ENCODE results near the gene FCRL4. TPM values are rescaled to one million over a fixed set of nuclear protein-coding genes. Genes with fewer than 3 reads are reported as not detected.
"Not testable (repeated sequence)": the region's sequence is repeated elsewhere in the genome, so short reads cannot be mapped to it uniquely, and the experiment has no call there.

The FCRL4 gene
- total RNA-seq, 1 experiment from 2014 or later, result not detected

GRCh38 chr1:157551694-157552693, 45.9 kb downstream of the FCRL4 start, which contains the start of gene FCRL5:
Gene FCRL5, minus strand, starts transcription at chr1:157552515. Its CDS starts 153 bp downstream, at chr1:157552362.
- DNase-seq (ENCODE audit: low read depth), result no peak

GRCh38 chr1:157548081-157548480, 49.8 kb downstream of the FCRL4 start:
- DNase-seq (ENCODE audit: low read depth), result not testable (repeated sequence)

DNA sequence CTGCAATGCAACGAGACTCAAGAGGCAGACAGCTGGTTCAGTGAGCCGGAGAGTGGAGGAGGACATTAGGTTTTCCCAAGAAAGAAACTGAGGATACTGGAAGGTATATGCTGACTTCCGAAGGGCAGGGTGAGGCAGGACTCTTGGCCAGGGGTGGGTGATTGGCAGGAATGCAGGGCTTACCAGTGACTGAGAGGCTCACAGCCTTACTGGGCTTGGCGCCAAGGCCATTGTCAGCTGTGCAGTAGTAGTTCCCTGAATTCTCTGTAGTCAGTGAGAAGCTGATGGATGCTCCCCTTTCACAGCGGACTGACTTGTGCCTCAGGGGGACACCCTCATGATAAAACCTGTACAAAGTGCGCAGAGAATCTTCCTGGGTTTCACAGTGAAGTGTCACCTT, 55.2 kb downstream of the FCRL4 start:
- DNase-seq (ENCODE audit: low read depth), result no peak

GRCh38 chr1:157540852-157541251, 57.0 kb downstream of the FCRL4 start:
- DNase-seq (ENCODE audit: low read depth), result no peak

DNA sequence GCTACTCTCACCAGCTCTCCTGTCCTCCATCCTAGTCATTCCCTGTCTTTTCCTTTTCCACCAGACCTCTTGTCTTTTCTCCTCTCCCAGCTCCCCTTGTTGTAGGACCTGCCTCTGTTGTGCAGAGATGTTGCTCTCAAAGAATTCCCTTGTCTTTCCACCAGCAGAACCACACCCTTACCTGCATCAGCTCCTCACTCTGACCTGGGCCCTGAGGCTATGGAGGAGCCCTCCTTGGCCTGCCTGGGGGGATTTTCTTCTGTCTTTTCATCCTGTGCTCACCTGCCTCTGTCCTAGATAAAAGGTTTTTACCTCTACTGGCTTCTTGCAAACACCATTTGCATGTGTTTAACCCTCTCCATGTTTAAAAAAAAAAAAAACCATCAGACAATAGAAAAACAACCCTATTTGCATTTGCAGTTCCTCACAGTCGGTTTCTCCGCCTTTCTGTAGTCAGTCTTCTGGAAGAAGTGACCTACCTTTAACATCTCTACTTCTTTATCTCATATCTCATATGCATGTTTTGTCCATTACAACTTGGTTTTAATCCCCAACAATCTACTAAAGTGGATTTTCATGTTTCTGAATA, 57.6 kb downstream of the FCRL4 start:
- no peak for DNase-seq (ENCODE audit: low read depth)

DNA sequence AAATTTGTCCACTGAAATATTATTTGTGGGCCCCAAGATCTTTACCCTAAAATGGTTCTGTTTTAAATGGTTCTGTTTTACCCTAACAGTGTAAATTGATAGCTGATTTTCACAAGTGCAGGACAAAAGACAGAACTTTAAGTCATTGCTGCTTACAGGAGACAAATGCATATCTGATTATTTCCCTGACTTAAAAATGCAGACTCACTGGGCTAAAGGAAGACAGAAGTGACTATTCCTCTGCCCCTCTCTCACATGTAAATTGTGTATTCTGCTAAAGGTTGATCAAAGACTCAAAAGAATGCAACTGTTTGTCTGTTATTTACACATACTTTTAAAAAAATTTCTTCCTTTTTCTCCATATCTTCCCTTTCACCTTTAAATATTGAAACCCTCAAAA, 58.3 kb downstream of the FCRL4 start:
- no peak for DNase-seq (ENCODE audit: low read depth)

DNA sequence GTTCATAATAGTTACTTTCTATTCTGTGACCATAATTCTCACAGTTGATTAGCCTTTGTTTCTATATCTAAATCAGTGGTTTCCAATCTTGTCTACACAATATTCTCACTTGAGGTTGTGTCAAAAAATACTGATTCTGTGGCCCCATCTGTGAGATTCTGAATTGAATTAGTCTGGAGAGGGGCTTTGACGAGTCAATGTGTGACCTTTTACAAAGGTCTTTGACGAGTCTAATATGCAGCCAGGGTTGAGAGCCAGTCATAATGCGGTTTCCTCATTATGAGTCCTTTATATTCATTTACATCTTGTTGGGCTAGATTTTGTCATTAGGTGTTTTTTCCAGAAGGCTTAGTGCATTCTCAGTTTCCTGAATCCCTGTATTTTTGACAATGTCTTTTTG, 65.3 kb downstream of the FCRL4 start:
- DNase-seq (ENCODE audit: low read depth), result no peak

- no peak for DNase-seq (ENCODE audit: low read depth)
Observed at GRCh38 chr1:157523774-157524493, 74.0 kb downstream of the FCRL4 start.

Other genes starting within 250 kb of the FCRL4 start
- not detected in 2 replicates for gene FCRL5, start 45.6 kb downstream of the FCRL4 start, total RNA-seq (2014; rRNA removed)
- not detected in 2 replicates for gene FCRL3, start 102.7 kb upstream of the FCRL4 start, total RNA-seq (2014; rRNA removed)
- not detected in 2 replicates for gene FCRL2, start 179.0 kb upstream of the FCRL4 start, total RNA-seq (2014; rRNA removed)
- not detected in 2 replicates for gene FCRL1, start 222.0 kb upstream of the FCRL4 start, total RNA-seq (2014; rRNA removed)
- not detected in 2 replicates for gene CD5L, start 243.7 kb upstream of the FCRL4 start, total RNA-seq (2014; rRNA removed)